DMS153 treated with DMSO at 0.1 percent for 48 hours (cell line): ENCODE results near the gene ZNF385B.
A peak's percentile ranks its signal among the peaks of the same experiment; 100 is the strongest.
"Not testable (repeated sequence)": the region's sequence is repeated elsewhere in the genome, so short reads cannot be mapped to it uniquely, and the experiment has no call there.

ENCODE experiments used
- DNase-seq: peaks from one replicate; lab custom pipeline; 2025; ENCODE audit not compliant: unreplicated experiment; lab: John Stamatoyannopoulos, UW

Gene ZNF385B

DNA sequence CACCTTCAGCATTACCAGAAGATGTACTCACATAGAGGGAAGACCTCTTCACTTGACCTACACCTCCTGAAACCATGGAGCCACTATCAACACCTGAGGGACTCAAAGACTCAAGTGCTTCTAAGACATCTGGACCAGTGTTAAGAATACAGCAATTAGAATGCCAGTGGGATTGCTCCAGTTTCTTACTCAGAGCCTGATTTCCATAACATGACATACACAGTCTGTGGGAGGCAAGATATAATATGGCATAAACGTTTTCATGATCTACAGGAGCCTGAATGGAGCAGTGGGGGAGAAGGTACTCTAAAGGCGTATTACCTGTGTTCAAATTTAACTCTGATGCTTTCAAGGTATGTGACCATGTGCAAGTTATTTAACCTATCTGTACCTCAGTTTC, 57.2 kb downstream of the ZNF385B start:
- no peak for DNase-seq

DNA sequence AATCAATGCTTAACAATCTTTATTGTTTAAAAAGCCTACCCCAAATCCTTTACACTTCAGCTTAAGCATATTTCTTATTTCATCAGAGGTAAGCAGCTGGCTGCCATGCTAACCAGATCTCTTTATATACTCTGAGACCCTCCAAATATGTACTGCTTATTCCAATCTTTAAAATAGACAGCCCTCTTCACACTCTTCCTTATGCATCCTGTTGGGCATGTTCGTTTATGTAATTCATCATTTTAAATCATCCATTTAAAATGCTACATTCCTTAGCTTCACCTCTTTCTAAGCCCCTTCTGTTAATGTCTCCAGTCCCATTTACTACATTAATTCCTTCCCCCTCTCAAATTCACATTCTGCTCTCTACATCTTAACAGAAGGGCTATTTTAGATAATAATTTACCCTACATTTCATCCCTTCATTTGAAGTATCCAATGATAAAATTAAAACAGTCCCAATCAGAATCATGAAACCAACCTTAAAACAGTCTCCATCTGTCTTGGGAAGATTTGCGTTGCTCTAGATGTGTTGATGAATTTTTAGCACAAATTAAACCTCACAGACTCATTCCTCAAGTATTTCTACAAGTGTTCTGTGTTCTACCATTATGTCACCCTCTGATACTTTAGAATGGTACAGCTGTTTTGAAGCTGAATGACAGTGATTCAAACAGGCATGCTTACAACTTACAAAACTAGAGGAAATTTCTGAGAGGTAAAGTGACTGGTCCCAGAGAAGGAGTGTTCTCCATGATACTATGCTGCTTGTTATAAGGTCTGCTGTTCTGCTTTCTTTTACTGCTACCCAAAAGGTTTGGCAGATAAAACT, 59.1 kb downstream of the ZNF385B start:
- DNase-seq = no peak

DNA sequence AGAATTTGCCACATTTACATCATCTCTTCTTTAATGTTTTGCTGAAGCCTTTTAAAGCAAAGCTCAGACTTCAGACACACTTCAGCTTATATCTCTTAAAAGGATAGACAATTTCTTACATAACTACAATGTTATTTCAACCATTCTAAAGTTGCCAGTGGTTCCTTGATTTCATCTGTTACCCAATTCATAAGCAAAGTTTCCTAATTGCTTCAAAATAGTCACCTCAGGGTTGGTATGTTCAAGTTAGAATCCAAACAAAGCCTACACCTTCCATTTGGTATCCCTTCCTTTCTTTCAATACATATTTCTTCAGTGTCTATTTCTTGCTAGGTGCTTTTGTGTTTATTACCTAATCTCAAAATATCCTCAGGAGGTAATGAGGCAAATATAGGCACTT, 60.6 kb downstream of the ZNF385B start:
- no peak for DNase-seq

DNA sequence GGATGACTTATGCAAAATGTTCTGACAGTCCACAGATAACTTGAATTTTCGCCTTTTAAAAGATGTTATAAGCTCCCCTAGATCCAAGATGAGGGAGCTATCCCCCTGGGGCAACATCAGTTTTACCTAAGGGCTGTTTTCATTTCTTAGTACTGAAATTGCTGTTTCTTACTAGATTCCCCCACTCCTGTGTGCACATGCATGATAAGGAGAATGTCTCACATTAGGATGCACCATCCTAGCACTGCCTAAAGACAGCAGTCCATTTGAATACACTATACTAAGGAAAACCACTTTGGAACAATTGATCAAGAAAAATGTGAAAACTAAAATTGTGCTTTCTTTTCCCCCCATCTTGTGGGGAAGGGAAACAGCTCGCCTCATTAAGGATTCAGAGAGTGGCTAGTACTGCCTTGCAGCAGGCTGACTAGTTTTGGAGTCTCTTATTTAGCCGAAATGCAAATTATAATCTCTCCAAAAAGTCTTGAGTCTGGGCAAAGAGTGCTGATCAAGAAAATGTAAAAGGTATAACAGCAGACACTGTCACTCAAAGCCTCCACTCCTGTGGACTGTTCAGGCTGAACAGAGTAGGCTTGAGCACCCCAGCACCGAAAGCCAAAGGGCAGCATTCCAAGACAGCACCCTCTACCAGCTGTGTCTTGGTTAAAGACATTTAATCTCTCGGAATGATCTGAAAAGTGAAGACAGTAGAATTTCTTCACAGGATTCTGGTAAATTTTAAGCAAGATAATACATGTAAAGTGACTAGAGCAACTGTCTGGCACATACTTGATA, 65.0 kb downstream of the ZNF385B start:
- DNase-seq = no peak

DNA sequence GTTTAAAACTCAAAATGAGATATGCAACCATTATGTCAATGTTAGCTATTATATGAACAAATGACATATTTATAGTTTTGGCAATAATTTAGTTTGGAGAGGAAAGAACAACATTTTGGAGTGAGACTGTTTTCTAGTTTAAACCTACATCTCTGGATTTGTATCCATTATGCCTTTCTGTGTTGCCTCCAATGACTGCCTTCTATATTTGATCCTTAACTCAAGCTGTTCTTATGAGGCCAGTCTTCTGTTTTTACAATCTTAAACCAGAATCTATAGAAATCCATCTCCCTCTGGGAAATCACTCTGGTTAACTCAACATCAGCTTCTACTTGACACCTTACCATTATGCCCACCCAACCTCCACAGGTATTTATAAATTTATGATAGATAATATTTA, 67.5 kb downstream of the ZNF385B start:
- no peak for DNase-seq

DNA sequence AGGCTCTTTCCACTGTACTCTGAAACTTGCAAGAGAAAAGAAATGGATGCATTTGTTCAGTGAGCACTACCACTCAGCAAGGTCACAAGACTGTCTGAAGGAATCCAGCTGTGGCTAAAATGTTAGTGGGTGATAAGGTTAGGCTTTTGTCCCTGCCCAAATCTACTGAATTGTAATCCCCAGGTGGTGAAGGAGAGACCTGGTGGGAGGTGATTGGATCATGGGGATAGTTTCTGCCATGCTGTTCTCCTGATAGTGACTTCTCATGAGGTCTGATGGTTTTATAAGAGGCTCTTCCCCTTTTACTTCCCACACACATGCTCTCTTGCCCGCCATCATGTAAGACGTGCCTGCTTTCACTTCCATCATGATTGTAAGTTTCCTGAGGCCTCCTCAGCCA, 68.2 kb downstream of the ZNF385B start:
- no peak for DNase-seq

DNA sequence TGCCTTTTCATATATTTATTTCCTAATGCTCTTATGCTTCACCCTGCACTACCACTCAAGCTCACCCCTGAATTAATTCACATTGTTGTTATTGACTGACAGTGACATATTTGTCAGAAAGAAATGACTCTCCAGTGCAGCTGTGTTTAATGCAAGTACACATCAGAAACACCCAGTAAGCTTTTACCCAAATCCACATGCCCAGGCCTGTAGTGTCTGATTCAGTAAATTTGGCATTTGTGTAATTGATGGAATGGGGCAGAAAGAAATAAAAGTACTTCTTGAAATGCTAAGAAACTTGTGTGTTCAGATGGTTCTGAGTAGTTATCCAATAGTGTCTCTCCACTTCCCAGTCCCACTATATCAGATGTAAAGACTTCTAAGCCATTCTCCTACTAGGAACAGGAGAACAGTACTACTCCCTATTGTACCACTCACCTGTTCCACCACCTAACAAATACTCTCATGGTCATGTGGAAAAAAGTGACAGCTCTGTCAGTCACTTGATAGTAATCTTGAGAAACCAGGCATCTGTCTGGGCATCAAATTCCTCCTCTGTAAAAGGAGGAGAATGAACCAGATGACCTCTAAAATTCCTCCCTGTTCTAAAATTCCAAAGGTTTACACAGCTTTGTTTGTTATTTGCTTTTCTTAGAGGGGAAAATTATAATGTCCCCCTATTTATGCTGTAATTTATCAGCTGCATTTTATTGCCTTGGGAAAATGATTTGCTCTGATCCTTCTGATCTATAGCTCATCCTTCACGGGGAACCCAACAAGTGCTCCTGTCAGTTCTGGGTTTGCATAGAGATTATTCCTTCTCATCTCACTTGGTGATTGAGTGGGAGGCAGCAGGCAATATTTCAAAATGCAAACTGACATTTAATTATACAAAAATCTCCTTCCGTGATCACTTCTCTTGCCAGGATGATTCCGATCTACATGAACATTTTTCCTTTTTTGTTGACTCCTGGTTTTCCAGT, 70.9 kb downstream of the ZNF385B start:
- no peak for DNase-seq

DNA sequence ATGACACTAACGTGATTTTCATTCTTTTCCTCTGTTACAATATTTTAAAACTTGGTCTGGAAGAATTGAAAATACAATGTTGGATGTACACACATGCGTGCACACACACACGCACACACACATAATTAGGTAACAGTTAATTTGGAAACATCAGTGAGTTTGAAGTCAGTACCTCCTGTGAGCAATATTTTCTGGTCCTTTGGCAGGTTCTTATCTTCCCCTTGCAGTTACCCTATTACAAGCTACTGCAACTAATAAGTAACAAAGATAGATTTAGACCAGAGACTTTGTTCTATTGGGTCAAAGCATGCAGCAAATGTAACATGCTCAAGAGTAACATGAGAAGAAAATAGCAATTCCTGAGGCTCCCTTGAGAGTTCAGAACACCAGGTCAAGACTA, 73.3 kb downstream of the ZNF385B start:
- no peak for DNase-seq

DNA sequence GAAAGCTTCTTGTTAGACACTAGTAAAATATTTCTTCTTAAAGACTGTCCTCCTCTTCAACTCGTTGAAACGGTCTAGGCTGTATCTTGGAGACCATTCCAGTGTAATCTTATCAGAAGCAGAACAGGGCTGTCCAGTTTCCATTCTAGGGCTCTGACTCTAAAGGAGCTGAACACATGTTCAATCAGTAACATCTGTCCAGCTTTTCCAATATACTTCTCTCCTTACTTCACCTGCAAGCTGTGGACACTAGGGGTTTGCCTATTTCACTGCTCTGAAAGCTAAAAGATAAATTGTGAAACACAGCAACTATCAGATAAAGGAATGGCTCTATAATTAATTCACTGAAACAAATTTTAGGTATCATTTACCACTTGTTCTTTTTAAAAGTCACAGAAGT, 73.8 kb downstream of the ZNF385B start:
- no peak for DNase-seq

DNA sequence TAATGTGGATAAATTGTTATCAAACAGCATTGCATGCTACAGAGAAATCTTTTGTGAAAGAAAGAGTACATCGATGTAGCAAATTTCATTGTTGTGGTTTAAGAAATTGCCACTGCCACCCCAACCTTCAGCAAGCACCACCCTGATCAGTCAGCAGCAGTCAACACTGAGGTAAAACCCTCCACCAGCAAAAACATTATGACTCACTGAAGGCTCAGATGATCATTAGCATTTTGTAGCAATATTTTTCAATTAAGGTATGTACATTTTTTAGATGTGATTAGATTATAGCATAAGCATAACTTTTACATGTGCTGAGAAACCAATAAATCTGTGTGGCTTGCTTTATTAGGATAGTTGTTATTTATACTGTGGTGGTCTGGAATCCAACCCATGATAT, 75.5 kb downstream of the ZNF385B start:
- DNase-seq = no peak

DNA sequence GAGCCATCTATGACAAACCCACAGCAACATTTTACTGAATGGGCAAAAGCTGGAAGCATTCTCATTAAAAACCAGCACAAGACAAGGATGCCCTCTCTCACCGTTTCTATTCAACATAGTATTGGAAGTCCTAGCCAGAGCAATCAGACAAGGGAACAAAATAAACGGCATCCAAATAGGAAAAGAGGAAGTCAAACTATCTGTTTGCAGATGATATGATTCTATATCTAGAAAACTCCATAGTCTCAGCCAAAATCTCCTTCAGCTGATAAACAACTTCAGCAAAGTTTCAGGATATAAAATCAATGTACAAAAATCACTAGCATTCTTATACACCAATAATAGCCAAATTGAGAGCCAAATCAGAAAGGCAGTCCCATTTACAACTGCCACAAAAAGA, 79.1 kb downstream of the ZNF385B start:
- DNase-seq = not testable (repeated sequence)

DNA sequence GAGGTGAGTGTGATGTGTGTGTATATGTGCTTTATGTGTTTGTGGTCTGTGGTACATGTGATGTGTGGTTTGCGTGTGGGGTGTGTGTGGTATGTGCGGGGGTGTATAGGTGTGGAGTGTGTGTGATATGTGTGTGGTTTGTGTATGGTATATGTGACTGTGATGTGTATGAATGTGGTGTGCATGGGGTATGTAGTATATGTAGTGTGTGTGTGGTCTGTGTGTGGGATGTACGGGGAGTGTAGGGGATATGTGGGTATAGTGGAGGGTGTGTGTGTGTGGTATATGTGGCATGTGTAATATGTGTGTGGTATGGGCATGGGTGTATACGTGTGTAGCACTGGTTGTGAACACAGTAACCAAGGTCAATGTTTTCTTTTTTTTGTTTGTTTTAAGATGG, 87.4 kb downstream of the ZNF385B start:
- DNase-seq = no peak

DNA sequence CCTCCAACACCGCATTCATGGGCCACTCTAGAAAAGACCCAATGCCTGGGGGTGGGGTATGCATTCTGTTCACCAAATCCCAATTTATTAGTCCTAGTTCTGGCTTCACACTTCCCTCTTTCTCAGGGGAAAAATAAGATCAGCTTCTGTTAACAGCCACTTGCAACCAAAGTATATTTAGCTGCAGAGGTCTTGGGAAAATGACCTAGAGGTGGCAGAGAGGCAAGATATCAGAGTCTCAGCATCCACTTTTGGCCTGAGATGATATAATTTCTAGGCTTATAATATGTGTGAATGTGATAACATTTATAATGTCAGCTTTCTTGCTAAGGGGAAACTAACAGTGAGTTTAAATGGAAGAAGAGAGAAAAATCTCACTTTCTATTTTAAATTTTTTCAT, 89.1 kb downstream of the ZNF385B start:
- DNase-seq = no peak

DNA sequence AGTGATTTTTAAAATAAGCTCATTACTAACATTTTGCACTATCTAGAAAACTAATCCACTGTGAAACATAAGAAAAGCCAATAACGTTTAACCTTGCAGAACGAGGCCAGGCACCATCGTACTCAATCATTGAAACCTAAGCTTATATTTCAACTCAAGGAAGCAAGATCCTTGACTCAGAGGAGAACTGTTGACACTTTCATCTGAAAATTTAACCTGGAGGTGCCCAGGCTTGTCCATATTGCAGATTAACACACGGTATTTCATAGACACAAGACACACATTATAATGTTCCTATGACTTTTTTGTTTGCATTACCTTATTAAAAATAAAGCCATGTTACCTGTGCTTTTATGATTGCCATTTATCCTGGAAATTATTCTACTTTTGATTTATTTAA, 89.6 kb downstream of the ZNF385B start:
- DNase-seq = no peak

DNA sequence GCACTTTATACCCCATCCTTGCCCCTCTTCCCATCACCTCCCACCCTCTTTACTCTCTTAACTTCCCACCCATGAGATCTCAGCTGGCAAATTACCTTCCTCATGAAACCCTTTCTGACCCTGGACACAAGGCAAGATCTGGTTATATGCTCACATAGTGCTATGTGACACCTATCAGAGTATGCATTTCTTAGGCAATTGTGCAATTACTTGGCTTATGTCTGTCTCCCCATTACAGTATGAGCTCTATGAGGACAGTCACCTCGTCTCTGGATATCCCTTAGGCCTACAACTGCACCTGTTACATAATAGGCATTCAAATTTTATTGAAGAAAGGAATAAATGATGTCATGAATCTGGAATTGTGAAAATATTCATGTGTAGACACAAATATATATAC, 91.4 kb downstream of the ZNF385B start:
- no peak for DNase-seq

DNA sequence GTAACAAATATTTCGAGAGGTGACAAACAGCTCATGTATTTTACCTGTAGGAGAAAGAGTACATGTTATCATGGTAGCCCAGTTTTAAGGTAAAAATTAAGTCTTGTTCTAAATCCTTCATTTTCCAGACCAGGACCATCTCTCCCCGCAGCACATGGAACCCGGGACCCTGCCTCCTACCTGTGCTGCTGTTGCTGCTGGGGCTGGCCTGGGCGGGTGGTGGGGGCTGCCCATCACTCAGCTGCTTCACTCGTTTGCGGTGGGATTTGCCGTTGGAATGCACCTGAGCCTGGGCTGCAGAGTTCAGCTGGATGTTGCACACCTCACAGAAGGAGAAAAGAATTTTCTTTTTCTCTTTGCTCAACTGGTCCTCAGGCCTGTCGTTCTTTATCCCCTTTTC, 92.1 kb downstream of the ZNF385B start:
- no peak for DNase-seq

DNA sequence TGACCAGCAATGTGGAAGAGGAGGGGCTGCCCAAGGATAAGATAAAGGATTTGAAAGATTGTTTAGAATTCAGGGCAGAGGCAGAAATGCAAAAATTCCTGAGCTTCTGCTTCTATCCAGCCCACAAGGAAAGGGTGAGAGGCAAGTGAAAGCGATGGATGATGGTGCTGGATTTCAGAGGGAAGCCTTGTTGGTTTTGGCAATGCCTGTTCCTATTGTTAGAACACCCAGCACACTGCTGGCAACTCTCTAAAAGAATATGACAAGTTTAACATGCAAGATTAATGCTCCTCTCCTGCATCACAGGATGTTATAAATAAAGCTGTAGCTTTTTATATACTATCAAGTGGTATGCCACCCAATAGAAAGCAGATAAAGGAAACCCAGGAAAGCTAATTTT, 92.6 kb downstream of the ZNF385B start:
- no peak for DNase-seq

DNA sequence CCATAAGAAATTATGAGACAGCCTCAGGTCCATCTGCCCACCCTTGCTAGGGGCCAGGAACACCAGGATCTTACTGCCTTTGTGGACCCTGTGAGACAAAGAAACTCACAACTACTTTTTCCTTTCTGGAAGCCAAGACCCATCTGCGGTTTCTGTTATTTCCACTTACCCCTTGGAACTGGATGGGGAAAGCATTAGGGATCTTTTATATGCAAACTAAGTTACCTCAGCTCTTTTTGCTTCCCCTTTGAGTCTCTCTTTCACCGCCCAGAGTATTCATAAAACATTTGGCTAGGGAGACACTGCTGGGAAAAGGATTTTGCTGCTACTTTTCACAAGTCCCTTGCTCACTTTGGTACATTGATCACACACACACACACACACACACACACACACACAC, 95.7 kb downstream of the ZNF385B start:
- no peak for DNase-seq

DNA sequence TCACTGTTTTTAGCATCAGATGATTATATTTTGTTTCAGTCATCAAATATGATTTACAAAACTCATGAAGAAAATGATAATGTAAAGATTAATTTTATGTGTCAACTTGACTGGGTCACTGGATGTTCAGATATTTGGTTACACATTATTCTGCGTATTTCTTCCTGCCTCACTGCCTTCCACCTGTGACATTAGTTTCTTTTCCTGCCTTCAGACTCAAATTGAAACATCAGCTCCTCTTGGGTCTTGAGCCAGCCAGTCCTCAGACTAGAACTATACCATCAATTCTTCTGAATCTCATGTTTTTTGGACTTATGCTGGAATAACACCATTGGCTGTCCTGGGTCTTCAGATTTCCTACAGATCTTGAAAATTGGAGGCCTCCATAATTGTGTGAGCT, 96.7 kb downstream of the ZNF385B start:
- no peak for DNase-seq

DNA sequence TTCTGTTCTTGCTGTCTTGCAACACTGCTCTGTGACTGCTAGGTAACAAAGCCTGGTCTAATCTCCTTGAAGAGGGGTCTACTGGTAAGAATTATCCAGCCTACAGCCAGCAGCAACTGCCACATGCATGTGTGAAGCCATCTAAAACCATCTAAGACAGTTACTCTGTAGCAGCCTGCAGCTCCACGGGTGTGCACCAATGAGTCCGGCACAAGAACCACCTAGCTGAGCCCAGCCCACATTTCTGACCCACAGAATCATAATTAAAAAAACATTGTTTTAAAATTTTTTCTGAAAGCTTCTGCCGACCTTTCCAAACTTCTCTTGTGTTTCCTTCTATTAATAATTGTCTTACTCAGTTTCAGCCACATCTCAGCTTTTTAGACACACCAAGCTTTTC, 102.8 kb downstream of the ZNF385B start:
- DNase-seq = no peak

DNA sequence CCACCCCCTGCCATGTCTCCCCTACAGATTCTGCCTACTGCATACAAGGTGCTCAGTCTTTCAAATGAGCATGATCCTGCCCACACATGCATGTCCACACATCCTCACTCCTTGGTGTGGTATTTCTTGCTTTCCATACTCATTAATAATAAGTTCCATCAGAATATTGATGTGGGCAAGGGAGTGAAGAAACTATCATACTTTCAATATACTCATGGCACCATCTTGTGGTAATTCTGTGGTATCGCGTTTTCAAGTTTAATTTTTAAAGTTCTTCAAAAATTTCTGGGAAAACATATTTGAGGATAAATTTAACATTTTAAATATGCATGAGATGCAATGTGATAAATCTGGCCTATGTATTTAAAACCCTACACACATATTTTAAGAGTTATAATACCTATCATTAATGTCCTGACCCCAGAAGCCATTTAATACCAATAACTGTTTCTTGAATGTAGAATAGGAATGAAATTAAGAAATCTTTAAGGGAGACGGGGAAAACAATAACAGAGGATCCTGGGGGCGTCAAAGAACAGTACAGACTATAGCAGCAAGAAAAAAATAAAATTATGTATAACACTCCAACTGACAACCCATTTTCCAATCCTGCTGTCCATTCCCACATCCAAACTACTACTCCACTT, 110.1 kb downstream of the ZNF385B start:
- DNase-seq = peak; percentile 41
